Thyroid gland (tissue), 4 donors: Measurements from ENCODE around the gene SND1. TPM values are rescaled to one million over a fixed set of nuclear protein-coding genes. Genes with fewer than 3 reads are reported as not detected.

ENCODE experiments used
- DNase-seq, 2 donors: peaks; one replicate each; pipeline ENCODE4 v3.0.0-alpha.2; 2019
- H3K27ac ChIP-seq, 3 donors: fragments of 200-600 bp; sonication (generic); 1 replicate in 2 of 3; 2 replicates in 1 of 3; pipeline ENCODE4 v1.5.1; 2016 to 2019; ENCODE audit warnings: mild to moderate bottlenecking in 1 of 3, moderate library complexity in 1 of 3
- H3K27me3 ChIP-seq: fragments of 200-600 bp; sonication (generic); one replicate; pipeline ENCODE4 v1.5.1; 2019
- H3K36me3 ChIP-seq, 2 donors: fragments of 200-600 bp; sonication (generic); one replicate each; pipeline ENCODE4 v1.5.1; 2016 to 2019
- H3K4me1 ChIP-seq, 2 donors: fragments of 200-600 bp; sonication (generic); one replicate each; pipeline ENCODE4 v1.5.1; 2017 to 2019
- H3K4me3 ChIP-seq, 3 donors: fragments of 200-600 bp; sonication (generic); replicated peaks in 1 of 3; 1 replicate in 2 of 3; 2 replicates in 1 of 3; pipeline ENCODE4 v1.5.1; 2016; ENCODE audit warnings: mild to moderate bottlenecking in 1 of 3
- H3K9me3 ChIP-seq: fragments of 200-600 bp; sonication (generic); one replicate; pipeline ENCODE4 v1.5.1; 2017
- POLR2A ChIP-seq, 2 donors: fragments of 450-650 bp; IDR thresholded peaks; one replicate each; pipeline ENCODE4 v1.6.1; 2017; ENCODE audit warnings: antibody characterized with exemption in 2 of 2, mild to moderate bottlenecking in 2 of 2, moderate library complexity in 1 of 2
- WGBS, 2 donors: methylation state at CpG; one replicate each; pipeline ENCODE4 v1.1.5; 2017; 5-methylcytosine and 5-hydroxymethylcytosine counted together
- intact Hi-C: fragments of 100-400 bp; cut with DNase I; formaldehyde crosslinking; loops from one replicate; pipeline ENCODE4 v1.15.1; 2023
- total RNA-seq, 4 donors: library from RNA; depleted of rRNA; stranded (reverse); fragments of >200 nt; gene quantifications; one replicate each; pipeline ENCODE4 v1.2.3, GENCODE V29; 2016
- TF ChIP-seq, protein P1 (sequence below), 6 experiments: fragments of 200-600 bp in 3 of 6; fragments of 450-650 bp in 3 of 6; sonication (generic) in 3 of 6; IDR thresholded peaks; one replicate each; pipeline ENCODE4 v1.5.1; 2016 to 2019; ENCODE audit warnings: antibody characterized with exemption in 6 of 6, mild to moderate bottlenecking in 2 of 6, inconsistent platforms in 1 of 6, moderate library complexity in 1 of 6

The SND1 gene
- total RNA-seq, 4 donors from 2014 or later, result 126 to 167 (median 144) TPM

DNA sequence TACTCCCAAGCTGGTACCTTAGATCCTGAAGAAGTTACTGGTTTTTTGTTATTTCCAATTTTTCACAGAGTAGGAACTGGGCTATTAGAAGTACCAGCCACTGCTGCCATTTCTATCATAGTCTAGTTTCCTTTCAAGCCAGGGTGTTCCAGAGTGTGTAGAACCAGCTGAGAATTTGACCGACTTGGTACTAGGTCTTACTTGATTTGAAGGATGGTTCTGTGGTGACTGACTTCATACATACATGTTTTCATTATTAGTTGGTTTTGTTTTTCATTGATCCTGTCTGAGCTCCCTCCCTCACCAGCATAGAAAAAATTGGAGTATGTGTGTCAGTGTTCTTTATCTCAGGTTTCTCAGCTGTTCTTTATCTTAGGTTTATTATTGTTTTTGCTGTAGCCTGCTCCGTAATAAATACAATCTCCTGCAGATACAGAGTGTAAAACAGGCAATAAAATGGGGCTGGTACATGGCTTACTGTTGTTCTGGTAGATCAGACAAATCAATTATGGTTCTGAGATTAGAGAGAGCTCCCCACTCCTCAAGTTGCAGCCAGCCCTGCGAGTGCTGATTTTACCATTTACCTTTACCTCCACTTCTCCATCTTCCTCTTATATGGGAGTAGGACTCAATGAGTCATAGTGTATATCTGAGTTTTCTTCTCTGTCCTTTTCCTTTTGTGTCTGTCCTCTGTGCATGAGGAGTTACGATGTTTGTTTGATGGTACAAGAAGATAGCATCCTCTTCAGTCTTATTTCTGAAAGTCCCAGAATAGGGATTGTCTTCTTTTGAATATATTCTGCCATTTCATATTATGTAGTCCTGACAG lies 256.6 kb downstream of the SND1 start:
- TF ChIP-seq, protein P1, sequence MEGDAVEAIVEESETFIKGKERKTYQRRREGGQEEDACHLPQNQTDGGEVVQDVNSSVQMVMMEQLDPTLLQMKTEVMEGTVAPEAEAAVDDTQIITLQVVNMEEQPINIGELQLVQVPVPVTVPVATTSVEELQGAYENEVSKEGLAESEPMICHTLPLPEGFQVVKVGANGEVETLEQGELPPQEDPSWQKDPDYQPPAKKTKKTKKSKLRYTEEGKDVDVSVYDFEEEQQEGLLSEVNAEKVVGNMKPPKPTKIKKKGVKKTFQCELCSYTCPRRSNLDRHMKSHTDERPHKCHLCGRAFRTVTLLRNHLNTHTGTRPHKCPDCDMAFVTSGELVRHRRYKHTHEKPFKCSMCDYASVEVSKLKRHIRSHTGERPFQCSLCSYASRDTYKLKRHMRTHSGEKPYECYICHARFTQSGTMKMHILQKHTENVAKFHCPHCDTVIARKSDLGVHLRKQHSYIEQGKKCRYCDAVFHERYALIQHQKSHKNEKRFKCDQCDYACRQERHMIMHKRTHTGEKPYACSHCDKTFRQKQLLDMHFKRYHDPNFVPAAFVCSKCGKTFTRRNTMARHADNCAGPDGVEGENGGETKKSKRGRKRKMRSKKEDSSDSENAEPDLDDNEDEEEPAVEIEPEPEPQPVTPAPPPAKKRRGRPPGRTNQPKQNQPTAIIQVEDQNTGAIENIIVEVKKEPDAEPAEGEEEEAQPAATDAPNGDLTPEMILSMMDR (IDR thresholded peaks at IDR 0.05), result no peak
- TF ChIP-seq POLR2A (IDR thresholded peaks at IDR 0.05), result no peak
- Histone ChIP-seq H3K4me1 (peaks cover 11 to 16% of the 10 kb centered on the region in 2 donors), H3K9me3 (no peaks in the 10 kb centered on the region), H3K4me3 (no peak overlapping the region), H3K36me3 (no peaks in the 10 kb centered on the region), H3K27me3 (no peaks in the 10 kb centered on the region), H3K27ac (no peak overlapping the region)
- intact Hi-C loops, result no loop called here
- DNase-seq, result no peak
- WGBS, 2 donors, result 97 to 98% methylated on average over 4 of the region's 4 CpGs

DNA sequence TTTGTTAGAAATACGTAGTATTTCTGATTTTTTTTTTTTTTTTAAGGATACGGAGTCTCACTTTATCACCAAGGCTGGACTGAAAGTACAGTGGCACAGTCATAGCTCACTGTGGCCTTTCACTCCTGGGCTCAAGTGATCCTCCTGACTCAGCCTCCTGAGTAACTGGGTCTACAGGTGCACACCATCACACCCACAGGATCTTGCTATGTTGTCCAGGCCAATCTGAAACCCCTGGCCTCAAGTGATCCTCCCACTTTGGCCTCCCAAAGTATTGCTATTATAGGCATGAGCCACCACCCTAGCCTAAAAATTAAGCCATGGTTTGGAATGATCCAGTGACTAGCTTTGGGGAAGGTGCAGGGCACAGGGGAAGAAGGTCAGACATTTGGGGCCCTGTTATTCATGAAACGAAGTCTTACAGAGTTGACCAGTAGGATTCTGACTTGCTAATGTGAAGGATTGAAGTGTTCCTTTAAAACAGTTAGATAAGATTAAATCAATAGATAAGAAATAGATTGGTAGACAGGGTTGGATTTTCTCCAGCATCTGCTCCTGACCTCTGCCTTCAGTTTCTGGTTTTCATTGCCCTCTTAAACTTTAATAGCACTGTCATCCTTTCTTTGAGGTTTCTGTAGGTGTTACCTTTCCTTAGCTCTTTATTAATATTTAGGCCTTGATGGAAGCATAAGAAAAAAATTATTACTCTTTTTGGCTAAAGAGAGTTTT lies 257.6 kb downstream of the SND1 start:
- WGBS, 2 donors, result 94 to 99% methylated on average over 3 of the region's 3 CpGs
- Histone ChIP-seq H3K9me3 (no peaks in the 10 kb centered on the region), H3K36me3 (no peaks in the 10 kb centered on the region), H3K4me3 (no peak overlapping the region), H3K4me1 (peaks cover 2 to 8% of the 10 kb centered on the region in 2 donors), H3K27ac (no peak overlapping the region), H3K27me3 (no peaks in the 10 kb centered on the region)
- no peak for TF ChIP-seq POLR2A (IDR thresholded peaks at IDR 0.05)
- TF ChIP-seq, protein P1 (IDR thresholded peaks at IDR 0.05), result no peak
- intact Hi-C loops, result no loop called here
- DNase-seq, result no peak

GRCh38 chr7:127910670-127911069 lies 258.7 kb downstream of the SND1 start:
- H3K4me1 ChIP-seq, result peaks cover 0 to 8% of the 10 kb centered on the region in 2 donors
- DNase-seq, result no peak
- H3K27me3 ChIP-seq, result no peaks in the 10 kb centered on the region
- no peak overlapping the region for H3K27ac ChIP-seq
- no peak for TF ChIP-seq POLR2A (IDR thresholded peaks at IDR 0.05)
- TF ChIP-seq, protein P1 (IDR thresholded peaks at IDR 0.05), result no peak
- 81 to 92% methylated on average over 3 of the region's 3 CpGs for WGBS, 2 donors
- intact Hi-C loops, result no loop called here
- no peaks in the 10 kb centered on the region for H3K36me3 ChIP-seq
- no peak overlapping the region for H3K4me3 ChIP-seq
- H3K9me3 ChIP-seq, result no peaks in the 10 kb centered on the region

GRCh38 chr7:127911968-127912511 lies 260.0 kb downstream of the SND1 start:
- H3K9me3 ChIP-seq, result no peaks in the 10 kb centered on the region
- H3K4me3 ChIP-seq, result no peak overlapping the region
- no peak overlapping the region for H3K27ac ChIP-seq
- H3K4me1 ChIP-seq, result peaks cover 0 to 8% of the 10 kb centered on the region in 2 donors
- TF ChIP-seq POLR2A (IDR thresholded peaks at IDR 0.05), result no peak
- TF ChIP-seq, protein P1 (IDR thresholded peaks at IDR 0.05), result no peak
- 100% methylated on average over 1 of the region's 1 CpG for WGBS, 2 donors
- H3K27me3 ChIP-seq, result no peaks in the 10 kb centered on the region
- no peaks in the 10 kb centered on the region for H3K36me3 ChIP-seq
- intact Hi-C loops, result no loop called here
- DNase-seq, result no peak
